ENCODE data around the gene MAPK13. TPM values are rescaled to one million over a fixed set of nuclear protein-coding genes. Genes with fewer than 3 reads are reported as not detected.

The MAPK13 gene
- polyA plus RNA-seq, 3 donors, result 18.7 to 23.2 (median 20.0) TPM

GRCh38 chr6:36142971-36143838, 12.9 kb downstream of the MAPK13 start:
- no peak for DNase-seq (ENCODE audit: low read depth in 3 of 3, low spot score in 2 of 3)

- DNase-seq (ENCODE audit: low read depth in 3 of 3, low spot score in 2 of 3), result no peak
These were observed 15.2 kb downstream of the MAPK13 start for GRCh38 chr6:36145495-36145894.

GRCh38 chr6:36147294-36147693, 17.0 kb downstream of the MAPK13 start:
- no peak for DNase-seq (ENCODE audit: low read depth in 3 of 3, low spot score in 2 of 3)

- no peak for DNase-seq (ENCODE audit: low read depth in 3 of 3, low spot score in 2 of 3)
These were observed 19.2 kb downstream of the MAPK13 start for GRCh38 chr6:36149476-36149875.

- DNase-seq (ENCODE audit: low read depth in 3 of 3, low spot score in 2 of 3), result no peak
These were observed 20.0 kb downstream of the MAPK13 start for GRCh38 chr6:36150283-36150682.

- no peak for DNase-seq (ENCODE audit: low read depth in 3 of 3, low spot score in 2 of 3)
These were observed 24.0 kb downstream of the MAPK13 start for GRCh38 chr6:36154286-36154685.

GRCh38 chr6:36155662-36156061, 25.3 kb downstream of the MAPK13 start:
- no peak for DNase-seq (ENCODE audit: low read depth in 3 of 3, low spot score in 2 of 3)

- DNase-seq (ENCODE audit: low read depth in 3 of 3, low spot score in 2 of 3), result no peak
These were observed 29.9 kb downstream of the MAPK13 start for GRCh38 chr6:36160147-36160760.

- DNase-seq (ENCODE audit: low read depth in 3 of 3, low spot score in 2 of 3), result no peak
These were observed 39.0 kb downstream of the MAPK13 start for GRCh38 chr6:36169023-36170007.

GRCh38 chr6:36170704-36171103, 40.4 kb downstream of the MAPK13 start:
- no peak for DNase-seq (ENCODE audit: low read depth in 3 of 3, low spot score in 2 of 3)

- no peak for DNase-seq (ENCODE audit: low read depth in 3 of 3, low spot score in 2 of 3)
These were observed 41.3 kb downstream of the MAPK13 start for GRCh38 chr6:36171573-36171972.

GRCh38 chr6:36177166-36177565, 46.9 kb downstream of the MAPK13 start:
- no peak for DNase-seq (ENCODE audit: low read depth in 3 of 3, low spot score in 2 of 3)

GRCh38 chr6:36178544-36178943, 48.2 kb downstream of the MAPK13 start:
- DNase-seq (ENCODE audit: low read depth in 3 of 3, low spot score in 2 of 3), result no peak

GRCh38 chr6:36180126-36180525, 49.8 kb downstream of the MAPK13 start:
- DNase-seq (ENCODE audit: low read depth in 3 of 3, low spot score in 2 of 3), result no peak

- DNase-seq (ENCODE audit: low read depth in 3 of 3, low spot score in 2 of 3), result no peak
These were observed 54.0 kb downstream of the MAPK13 start for GRCh38 chr6:36184311-36184710.

- no peak for DNase-seq (ENCODE audit: low read depth in 3 of 3, low spot score in 2 of 3)
These were observed 55.9 kb downstream of the MAPK13 start for GRCh38 chr6:36186199-36186598.

- no peak for DNase-seq (ENCODE audit: low read depth in 3 of 3, low spot score in 2 of 3)
These were observed 57.1 kb downstream of the MAPK13 start for GRCh38 chr6:36187446-36187845.
